B cell (primary cell): ENCODE data around the gene CRYBG2. TPM values are rescaled to one million over a fixed set of nuclear protein-coding genes. Genes with fewer than 3 reads are reported as not detected.
"Not testable (repeated sequence)": the region's sequence is repeated elsewhere in the genome, so short reads cannot be mapped to it uniquely, and the experiment has no call there.

Experiments
- ATAC-seq: fragments of 200-7000 bp; cut with Tn5 transposase; one replicate; pipeline ENCODE4 v1.10.0; 2021; ENCODE audit warnings: low read depth, mild to moderate bottlenecking, moderate number of reproducible peaks, moderate library complexity
- CTCF ChIA-PET: fragments of 350-600 bp; sonication (Branson Sonifier 250); formaldehyde crosslinking; loops from one replicate; lab custom pipeline; 2021; ENCODE audit warnings: antibody characterized with exemption, inconsistent platforms; lab: Charles Lee
- POLR2A ChIA-PET: fragments of 350-600 bp; sonication (Branson Sonifier 250); formaldehyde crosslinking; loops from one replicate; lab custom pipeline; 2021; ENCODE audit warnings: antibody characterized with exemption; lab: Charles Lee
- DNase-seq: peaks from one replicate; pipeline ENCODE4 v3.0.0; 2013
- H2AFZ ChIP-seq: 2 replicates; pipeline ENCODE4 v1.6.1; 2012; ENCODE audit warnings: mild to moderate bottlenecking, low read depth, low read length; ENCODE audit not compliant: insufficient read depth, poor library complexity, severe bottlenecking
- H3K27ac ChIP-seq, 2 donors: 1 replicate in 1 of 2; 2 replicates in 1 of 2; pipeline ENCODE4 v1.5.1; 2012 to 2013; ENCODE audit warnings: low read length in 2 of 2, mild to moderate bottlenecking in 2 of 2, moderate library complexity in 1 of 2
- H3K27me3 ChIP-seq, 4 experiments: fragments of 200-600 bp in 1 of 4; sonication (generic) in 1 of 4; replicated peaks in 1 of 4; 1 replicate in 2 of 4; 2 replicates in 2 of 4; pipeline versions ENCODE4 v1.6.1 to v1.7.0; 2013 to 2016; ENCODE audit warnings: low read length in 3 of 4, mild to moderate bottlenecking in 2 of 4, mixed read lengths in 1 of 4, moderate library complexity in 1 of 4; ENCODE audit not compliant: insufficient read depth in 4 of 4, control insufficient read depth in 3 of 4; ENCODE audit errors: control extremely low read depth in 1 of 4
- H3K36me3 ChIP-seq, 2 experiments: replicated peaks in 1 of 2; 1 replicate in 1 of 2; 2 replicates in 1 of 2; pipeline versions ENCODE4 v1.6.1 to v1.7.1; 2013; ENCODE audit warnings: low read length in 1 of 2; ENCODE audit not compliant: insufficient read depth in 2 of 2, control insufficient read depth in 1 of 2; ENCODE audit errors: control extremely low read depth in 1 of 2, extremely low read depth in 1 of 2
- H3K4me1 ChIP-seq, 2 donors: fragments of 200-600 bp in 1 of 2; sonication (generic) in 1 of 2; 1 replicate in 1 of 2; 2 replicates in 1 of 2; pipeline versions ENCODE4 v1.5.1 to v1.6.1; 2013 to 2017; ENCODE audit warnings: low read length in 2 of 2; ENCODE audit not compliant: control insufficient read depth in 2 of 2, insufficient read depth in 2 of 2
- H3K4me2 ChIP-seq: replicated peaks from 2 replicates; pipeline ENCODE3; 2012; ENCODE audit warnings: mild to moderate bottlenecking, low read depth, low read length; ENCODE audit not compliant: poor library complexity, severe bottlenecking
- H3K4me3 ChIP-seq, 5 experiments: fragments of 200-600 bp in 1 of 5; sonication (generic) in 1 of 5; 1 replicate in 3 of 5; 2 replicates in 2 of 5; pipeline versions ENCODE4 v1.5.1 to v1.7.0; 2011 to 2016; ENCODE audit warnings: low read length in 4 of 5, mild to moderate bottlenecking in 4 of 5, low read depth in 2 of 5, control low read depth in 1 of 5, moderate library complexity in 1 of 5; ENCODE audit not compliant: insufficient read depth in 1 of 5; ENCODE audit errors: control extremely low read depth in 1 of 5, extremely low read depth in 1 of 5
- H3K79me2 ChIP-seq: fragments of 200-600 bp; sonication (generic); one replicate; pipeline ENCODE4 v1.6.0; 2016; ENCODE audit warnings: low read length; ENCODE audit not compliant: control insufficient read depth, insufficient read depth
- H3K9ac ChIP-seq: fragments of 200-600 bp; sonication (generic); 2 replicates; pipeline ENCODE4 v1.6.1; 2017; ENCODE audit warnings: mild to moderate bottlenecking, low read length, moderate library complexity
- H3K9me3 ChIP-seq, 3 donors: one replicate each; pipeline versions ENCODE4 v1.6.1 to v1.7.1; 2013; ENCODE audit warnings: low read length in 2 of 3; ENCODE audit not compliant: control insufficient read depth in 2 of 3, insufficient read depth in 1 of 3; ENCODE audit errors: control extremely low read depth in 1 of 3
- H4K20me1 ChIP-seq: 2 replicates; pipeline ENCODE4 v1.6.0; 2012; ENCODE audit warnings: mild to moderate bottlenecking, low read length; ENCODE audit not compliant: insufficient read depth, control insufficient read depth, poor library complexity, severe bottlenecking
- H3K27ac Mint-ChIP-seq: one replicate; pipeline ENCODE4 v1.8.0; 2021; ENCODE audit warnings: mixed read lengths
- H3K27me3 Mint-ChIP-seq: one replicate; pipeline ENCODE4 v1.8.0; 2021; ENCODE audit warnings: mixed read lengths
- H3K4me1 Mint-ChIP-seq: one replicate; pipeline ENCODE4 v1.8.0; 2021; ENCODE audit warnings: mixed read lengths
- H3K4me3 Mint-ChIP-seq: one replicate; pipeline ENCODE4 v1.8.0; 2021; ENCODE audit warnings: mixed read lengths
- H3K9me3 Mint-ChIP-seq: one replicate; pipeline ENCODE4 v1.8.0; 2022; ENCODE audit warnings: mixed read lengths; ENCODE audit not compliant: insufficient read depth
- EZH2 ChIP-seq: IDR thresholded peaks from 2 replicates; pipeline ENCODE4 v1.6.1; 2012; ENCODE audit warnings: borderline replicate concordance, low read depth, mild to moderate bottlenecking, moderate library complexity, low read length; ENCODE audit not compliant: insufficient read depth, poor library complexity, severe bottlenecking
- WGBS: methylation state at CpG from one replicate; pipeline ENCODE4 v1.1.5; 2013; ENCODE audit warnings: missing lambda C conversion rate; ENCODE audit not compliant: insufficient coverage; 5-methylcytosine and 5-hydroxymethylcytosine counted together
- intact Hi-C: fragments of 100-400 bp; cut with micrococcal nuclease; formaldehyde crosslinking; loops from one replicate; pipeline ENCODE4 v1.10.0; 2022
- polyA plus RNA-seq: library from polyadenylated mRNA; depleted of rRNA; stranded (reverse); fragments of >200 nt; gene quantifications from 2 replicates; pipeline ENCODE4 v1.2.3, GENCODE V29; 2012
- total RNA-seq, 2 donors: library from RNA; stranded (reverse); fragments of 120-200 nt in 1 of 2; gene quantifications; 1 replicate in 1 of 2; 2 replicates in 1 of 2; pipeline versions ENCODE4 v1.2.3 to v1.2.4, GENCODE V29; 2013 to 2022
- TF ChIP-seq, protein P1 (sequence below): fragments of 200-600 bp; IDR thresholded peaks from one replicate; pipeline ENCODE4 v1.8.0; 2022; ENCODE audit warnings: antibody characterized with exemption, mild to moderate bottlenecking

CRYBG2 gene
- total and polyA plus RNA-seq, 2 donors (not counting 1 experiment from before 2014, with no cell fraction given) = 3.3 to 5.3 TPM

DNA sequence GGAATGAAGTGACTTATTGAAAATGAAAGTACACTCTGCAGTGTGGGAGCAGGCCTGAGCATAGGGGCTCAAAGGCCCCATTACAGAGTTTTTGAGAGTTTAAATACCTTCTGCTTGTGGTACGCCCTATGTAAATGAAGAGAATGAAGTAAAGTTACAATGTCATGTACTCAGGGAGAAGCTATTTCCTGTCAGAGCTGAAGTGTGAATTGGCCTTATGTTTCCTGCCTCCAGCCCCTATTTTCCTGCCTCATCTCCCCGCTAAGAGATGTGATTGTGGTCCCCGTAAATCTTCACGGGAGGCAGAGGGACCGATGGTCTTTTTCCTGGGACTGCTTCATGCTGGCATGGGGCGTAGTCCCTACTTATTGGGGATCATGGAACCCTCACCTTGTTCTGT, 21.2 kb upstream of the CRYBG2 start:
- peaks cover 25 to 51% of the 10 kb centered on the region in 2 donors for H3K4me1 ChIP-seq
- Mint-ChIP-seq H3K4me3 (no peak overlapping the region), H3K4me1 (peaks cover 49% of the 10 kb centered on the region), H3K27me3 (no peaks in the 10 kb centered on the region), H3K27ac (peak overlapping the region; percentile 41), H3K9me3 (peaks cover 2% of the 10 kb centered on the region)
- ATAC-seq (no peak), DNase-seq (no peak)
- ChIA-PET POLR2A (interaction anchor here (0.6 kb wide), 1 partner anchor 22 kb away, joined by 3 read pairs; no protein-coding TSS in a partner anchor), CTCF (interaction anchor here (0.9 to 1.6 kb wide), 2 partner anchors 42 to 54 kb away, joined by 4 to 5 read pairs; no protein-coding TSS in a partner anchor)
- H4K20me1 ChIP-seq = no peaks in the 10 kb centered on the region
- peak overlapping the region; percentile 16 for H3K4me2 ChIP-seq
- no peaks in the 10 kb centered on the region for H3K79me2 ChIP-seq
- peak overlapping the region in 1 of 2 donors; percentile 26 for H3K27ac ChIP-seq
- H2AFZ ChIP-seq = no peak overlapping the region
- TF ChIP-seq EZH2 = no peak
- TF ChIP-seq, protein P1, sequence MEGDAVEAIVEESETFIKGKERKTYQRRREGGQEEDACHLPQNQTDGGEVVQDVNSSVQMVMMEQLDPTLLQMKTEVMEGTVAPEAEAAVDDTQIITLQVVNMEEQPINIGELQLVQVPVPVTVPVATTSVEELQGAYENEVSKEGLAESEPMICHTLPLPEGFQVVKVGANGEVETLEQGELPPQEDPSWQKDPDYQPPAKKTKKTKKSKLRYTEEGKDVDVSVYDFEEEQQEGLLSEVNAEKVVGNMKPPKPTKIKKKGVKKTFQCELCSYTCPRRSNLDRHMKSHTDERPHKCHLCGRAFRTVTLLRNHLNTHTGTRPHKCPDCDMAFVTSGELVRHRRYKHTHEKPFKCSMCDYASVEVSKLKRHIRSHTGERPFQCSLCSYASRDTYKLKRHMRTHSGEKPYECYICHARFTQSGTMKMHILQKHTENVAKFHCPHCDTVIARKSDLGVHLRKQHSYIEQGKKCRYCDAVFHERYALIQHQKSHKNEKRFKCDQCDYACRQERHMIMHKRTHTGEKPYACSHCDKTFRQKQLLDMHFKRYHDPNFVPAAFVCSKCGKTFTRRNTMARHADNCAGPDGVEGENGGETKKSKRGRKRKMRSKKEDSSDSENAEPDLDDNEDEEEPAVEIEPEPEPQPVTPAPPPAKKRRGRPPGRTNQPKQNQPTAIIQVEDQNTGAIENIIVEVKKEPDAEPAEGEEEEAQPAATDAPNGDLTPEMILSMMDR = no peak
- WGBS = 5% methylated on average over 4 of the region's 6 CpGs
- no peak overlapping the region for H3K4me3 ChIP-seq
- no peaks in the 10 kb centered on the region for H3K36me3 ChIP-seq
- no peak overlapping the region for H3K9ac ChIP-seq
- no peaks in the 10 kb centered on the region for H3K27me3 ChIP-seq
- intact Hi-C loops = no loop called here
- H3K9me3 ChIP-seq = peaks cover 0 to 6% (median 0%) of the 10 kb centered on the region in 3 donors

DNA sequence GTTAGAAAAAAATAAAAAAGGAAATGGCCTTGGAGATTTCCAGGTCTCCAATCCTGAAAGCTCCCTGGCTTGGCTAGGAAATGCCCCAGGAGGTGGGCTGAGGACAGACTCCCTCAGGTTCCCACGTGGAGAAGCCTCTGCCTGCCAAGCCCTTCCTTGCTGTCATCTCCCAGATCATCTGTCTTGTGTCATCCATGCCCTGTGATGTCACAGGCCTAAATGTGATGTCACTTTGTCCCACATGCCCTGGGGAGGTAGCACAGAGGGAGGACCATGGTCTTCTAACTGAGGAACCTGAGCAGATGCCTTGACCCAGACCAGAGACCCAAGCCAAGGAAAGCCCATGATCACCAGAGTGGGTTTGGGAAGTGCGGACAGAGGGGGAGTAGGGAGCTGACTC, 20.4 kb upstream of the CRYBG2 start:
- H3K27me3 ChIP-seq, H3K9ac ChIP-seq, H3K4me3 Mint-ChIP-seq, H3K4me2 ChIP-seq, ATAC-seq, H2AFZ ChIP-seq, H4K20me1 ChIP-seq, H3K36me3 ChIP-seq, H3K9me3 Mint-ChIP-seq, H3K27me3 Mint-ChIP-seq, H3K4me3 ChIP-seq, H3K27ac ChIP-seq, intact Hi-C loops, H3K9me3 ChIP-seq, H3K79me2 ChIP-seq, DNase-seq: not testable (repeated sequence)
- H3K4me1 ChIP-seq = peaks cover 25 to 53% of the 10 kb centered on the region in 2 donors
- POLR2A ChIA-PET = interaction anchor here (0.6 kb wide), 1 partner anchor 23 kb away, joined by 3 read pairs; no protein-coding TSS in a partner anchor
- H3K27ac Mint-ChIP-seq = peak overlapping the region; percentile 50
- H3K4me1 Mint-ChIP-seq = peaks cover 49% of the 10 kb centered on the region
- CTCF ChIA-PET = interaction anchor here (1.3 to 1.6 kb wide), 2 partner anchors 10 to 42 kb away, joined by 5 to 6 read pairs; no protein-coding TSS in a partner anchor
- 73% methylated on average over 2 of the region's 2 CpGs for WGBS
